ENCODE results near the gene IGF2BP2.
"Not testable (repeated sequence)": the region's sequence is repeated elsewhere in the genome, so short reads cannot be mapped to it uniquely, and the experiment has no call there.

IGF2BP2 gene

DNA sequence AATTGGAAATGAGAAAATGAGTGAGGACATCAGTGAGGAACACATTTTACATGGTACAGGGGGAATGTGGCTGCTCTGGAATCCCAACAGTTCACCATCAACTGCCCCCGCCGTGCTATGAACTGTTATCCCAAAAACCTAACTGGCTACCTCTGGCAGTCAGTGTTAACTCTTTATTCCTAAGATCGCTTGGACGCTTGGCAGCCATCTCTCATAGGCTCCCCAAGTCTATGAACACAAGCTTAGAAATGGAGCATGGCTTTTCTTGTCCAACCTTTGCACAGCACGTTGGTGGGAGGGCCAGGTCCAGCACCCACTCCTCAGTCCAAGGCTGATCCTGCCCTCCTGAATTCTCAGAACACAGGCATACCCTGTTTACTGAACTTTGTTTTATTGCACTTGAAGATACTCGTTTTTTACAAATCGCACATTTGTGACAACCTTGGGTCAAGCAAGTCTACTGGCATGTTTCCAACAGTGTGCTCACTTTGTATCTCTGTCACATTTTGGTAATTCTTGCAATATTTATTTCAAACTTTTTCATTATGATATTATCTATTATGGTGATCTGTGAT lies 185.1 kb downstream of the IGF2BP2 start:
- DNase-seq (ENCODE audit: low spot score), result no peak

DNA sequence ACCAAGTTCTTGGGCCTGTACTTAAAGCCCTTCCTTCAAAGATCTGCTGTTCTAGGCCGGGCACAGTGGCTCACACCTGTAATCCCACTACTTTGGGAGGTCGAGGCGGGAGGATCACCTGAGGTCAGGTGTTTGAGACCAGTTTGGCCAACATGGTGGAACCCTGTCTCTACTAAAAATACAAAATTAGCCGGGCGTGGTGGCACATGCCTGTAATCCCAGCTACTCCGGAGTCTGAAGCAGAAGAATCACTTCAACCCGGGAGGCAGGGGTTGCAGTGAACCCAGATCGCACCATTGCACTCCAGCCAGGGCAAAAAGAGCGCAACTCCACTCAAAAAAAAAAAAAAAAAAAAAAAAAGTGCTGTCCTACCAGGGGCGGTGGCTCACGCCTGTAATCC lies 186.2 kb downstream of the IGF2BP2 start:
- DNase-seq (ENCODE audit: low spot score), result not testable (repeated sequence)

DNA sequence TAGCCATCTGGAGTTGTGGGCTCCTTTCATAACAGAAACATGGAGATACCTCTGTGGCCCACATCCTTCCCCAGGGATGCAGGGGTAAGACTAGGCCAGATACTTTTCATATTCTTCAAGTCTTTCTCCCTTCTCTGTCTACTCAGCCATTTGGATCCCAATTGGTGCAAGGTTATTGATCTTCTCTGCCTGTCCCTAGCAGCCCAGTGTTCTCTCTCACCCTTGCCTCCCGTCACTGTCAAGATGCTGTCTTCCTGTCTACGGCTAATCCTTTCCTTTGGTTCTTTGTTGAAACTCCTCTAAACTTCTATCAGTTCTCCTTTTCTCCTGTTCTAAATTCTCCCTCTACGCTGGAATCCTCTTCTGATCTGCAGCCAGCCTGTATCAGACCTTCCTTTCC lies 187.5 kb downstream of the IGF2BP2 start:
- no peak for DNase-seq (ENCODE audit: low spot score)

DNA sequence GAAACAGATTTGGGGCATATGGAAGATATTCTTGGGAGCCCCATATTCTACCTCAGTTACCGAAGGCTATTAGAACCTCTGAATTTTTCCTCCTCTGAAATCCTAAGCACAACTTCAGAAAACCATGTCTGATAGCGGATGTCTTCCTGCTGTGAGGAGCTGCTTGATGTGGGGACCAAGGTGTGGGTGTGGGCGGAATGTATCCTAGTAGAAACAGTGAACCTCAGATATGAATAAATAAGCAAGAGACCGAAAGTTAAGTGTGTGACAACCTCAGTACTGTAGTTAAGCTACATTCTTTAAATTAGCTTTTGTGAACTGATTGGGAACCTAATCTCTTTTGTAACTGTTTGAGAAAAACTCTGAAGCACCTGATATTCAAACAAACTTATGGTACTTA lies 191.8 kb downstream of the IGF2BP2 start:
- DNase-seq (ENCODE audit: low spot score), result no peak

DNA sequence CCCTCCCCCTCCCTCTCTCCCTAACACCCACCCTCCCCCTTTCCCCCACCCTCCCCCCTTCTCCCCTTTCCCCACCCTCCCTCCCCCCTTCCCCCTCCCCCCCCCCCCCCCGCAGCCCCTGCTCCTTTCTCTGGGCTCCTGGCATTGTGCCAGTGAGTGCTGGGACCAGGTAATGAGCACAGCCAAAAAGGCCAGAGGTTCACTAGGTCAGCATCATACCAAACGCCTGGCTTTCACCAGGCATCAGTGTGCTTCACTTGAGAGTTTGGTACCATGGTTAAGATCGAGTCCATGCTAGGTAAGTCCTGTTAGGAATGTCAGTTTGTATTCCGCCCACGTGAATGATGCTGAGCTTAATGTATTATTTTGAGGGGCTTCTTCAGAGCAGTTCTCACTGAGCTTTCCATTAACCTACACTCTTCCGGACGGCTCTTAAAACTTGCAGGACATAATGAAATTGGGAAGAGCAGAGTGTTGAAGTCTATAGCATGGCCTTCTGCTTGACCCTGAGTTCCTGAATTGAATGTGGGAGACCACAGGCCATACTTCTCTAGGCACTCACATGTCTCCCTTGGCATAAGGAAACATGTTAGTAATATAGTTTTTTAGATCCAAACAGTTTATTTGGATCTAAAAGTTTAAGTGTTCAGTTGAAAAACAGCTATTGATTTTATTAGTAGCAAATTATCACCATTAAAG lies 193.2 kb downstream of the IGF2BP2 start:
- no peak for DNase-seq (ENCODE audit: low spot score)

DNA sequence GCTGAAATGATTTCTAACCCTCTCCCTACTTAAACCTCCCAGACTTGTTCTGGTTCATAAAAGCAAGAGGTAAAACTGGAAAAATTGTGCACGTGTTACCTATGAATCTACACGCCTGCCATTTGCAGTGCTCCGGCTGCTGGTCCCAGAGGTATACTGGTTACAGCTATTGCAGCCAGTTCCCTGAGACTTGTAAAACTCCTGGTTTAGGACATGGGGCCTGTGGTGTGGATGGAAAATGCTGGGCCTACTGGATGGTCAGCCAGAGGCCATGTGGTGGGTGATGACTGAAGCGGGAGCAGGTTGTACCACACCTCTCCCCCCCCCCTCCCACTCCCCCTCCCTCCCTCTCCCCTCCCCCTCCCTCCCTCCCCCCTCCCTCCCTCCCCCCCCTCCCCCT lies 193.7 kb downstream of the IGF2BP2 start:
- no peak for DNase-seq (ENCODE audit: low spot score)

DNA sequence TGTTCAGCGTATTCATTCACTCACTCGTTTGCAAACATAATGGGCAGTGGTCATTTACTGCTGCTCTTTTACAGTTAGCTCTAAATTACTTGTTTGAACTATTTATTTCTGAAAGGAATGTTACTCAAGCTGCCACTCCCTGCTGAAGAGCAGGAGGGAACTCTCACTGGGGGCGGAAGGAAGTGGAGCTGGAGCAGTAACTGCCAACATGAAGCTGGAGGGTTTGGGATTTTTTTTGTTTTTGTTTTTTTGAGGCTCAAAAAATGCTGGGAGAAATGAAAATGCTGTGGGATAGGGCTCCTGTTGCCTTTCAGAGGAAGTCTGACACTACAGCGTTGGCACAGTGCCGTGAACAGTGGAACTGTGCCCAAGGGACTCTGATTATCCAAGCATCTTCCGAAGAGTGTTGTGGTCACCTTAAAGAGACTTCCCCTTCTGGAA lies 194.6 kb downstream of the IGF2BP2 start:
- no peak for DNase-seq (ENCODE audit: low spot score)

DNA sequence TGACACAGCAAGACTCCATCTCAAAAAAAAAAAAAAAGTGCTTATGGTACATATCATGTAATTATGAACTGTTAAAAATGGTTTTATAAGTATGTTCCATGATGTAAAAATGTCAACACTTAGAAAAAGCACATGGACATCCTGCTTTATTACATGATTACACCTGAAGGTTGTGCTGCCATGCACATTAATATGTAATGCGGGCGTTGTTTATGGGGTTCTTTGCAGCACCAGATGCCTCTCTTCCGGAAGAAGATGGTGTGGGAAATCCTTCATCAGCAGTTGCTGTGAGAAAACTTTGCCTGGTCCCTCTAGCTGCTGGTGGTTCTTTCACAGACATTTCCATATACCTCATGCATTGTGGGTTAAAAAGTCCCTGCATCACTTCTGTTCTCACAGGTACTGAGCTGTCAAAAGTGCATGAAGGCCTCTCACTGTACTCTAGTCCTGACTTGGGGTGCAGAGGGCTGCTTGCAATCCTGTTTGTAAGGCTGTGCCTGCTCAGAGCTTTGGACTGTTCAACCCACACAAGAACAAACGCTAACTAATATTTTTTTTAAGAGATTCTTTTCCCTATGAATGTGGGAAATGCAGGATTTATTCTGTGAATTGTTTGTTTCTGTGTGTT lies 195.2 kb downstream of the IGF2BP2 start:
- no peak for DNase-seq (ENCODE audit: low spot score)

DNA sequence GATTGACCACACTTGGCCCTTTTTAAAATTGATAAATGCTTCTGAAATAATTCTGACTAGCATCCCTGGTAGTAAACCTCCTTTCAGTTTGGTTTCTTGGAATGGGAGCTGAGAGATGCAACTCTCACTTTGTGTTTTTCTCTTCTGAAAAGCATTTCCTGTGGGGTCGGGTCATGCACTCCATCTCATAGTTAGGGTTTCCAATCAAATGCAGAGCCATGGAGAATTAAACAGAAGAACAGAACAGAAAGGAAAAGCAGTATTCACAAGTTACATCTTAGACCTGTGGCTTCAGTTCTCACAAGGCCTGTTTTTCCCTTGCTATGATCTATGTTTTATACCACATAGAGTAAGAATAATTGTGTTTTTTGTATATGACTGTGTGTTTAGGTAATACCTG lies 199.1 kb downstream of the IGF2BP2 start:
- DNase-seq (ENCODE audit: low spot score), result no peak

DNA sequence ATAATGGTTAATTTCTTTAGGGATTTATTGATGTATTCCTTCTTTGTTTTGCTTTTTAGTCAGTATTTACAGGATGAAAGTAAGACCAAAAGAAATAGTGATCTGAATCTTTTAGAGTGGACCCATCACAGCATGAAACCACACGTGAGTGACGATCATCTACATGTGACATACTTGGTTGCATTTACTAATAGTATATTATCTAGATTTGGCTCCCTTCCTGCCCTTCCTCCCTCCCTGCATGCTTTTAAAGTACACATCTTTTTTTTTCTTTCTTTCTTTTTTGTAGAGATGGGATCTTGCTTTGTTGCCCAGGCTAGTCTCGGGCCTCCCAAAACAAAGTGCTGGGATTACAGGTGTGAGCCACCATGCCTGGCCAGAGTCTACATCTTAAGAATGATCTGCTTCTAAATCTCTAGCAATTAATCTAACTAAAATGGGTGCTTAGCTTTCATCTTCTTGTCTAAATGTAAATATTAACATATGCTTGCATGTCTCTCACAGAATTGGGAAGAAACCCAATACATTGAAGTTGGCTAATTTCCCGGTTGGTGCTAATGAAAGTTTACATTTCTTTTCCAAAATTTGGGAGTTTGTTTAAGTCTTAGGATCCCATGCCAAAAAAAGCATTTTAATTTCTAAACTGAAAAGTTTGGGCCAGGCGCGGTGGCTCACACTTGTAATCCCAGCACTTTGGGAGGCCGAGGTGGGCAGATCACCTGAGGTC lies 200.7 kb downstream of the IGF2BP2 start:
- no peak for DNase-seq (ENCODE audit: low spot score)

DNA sequence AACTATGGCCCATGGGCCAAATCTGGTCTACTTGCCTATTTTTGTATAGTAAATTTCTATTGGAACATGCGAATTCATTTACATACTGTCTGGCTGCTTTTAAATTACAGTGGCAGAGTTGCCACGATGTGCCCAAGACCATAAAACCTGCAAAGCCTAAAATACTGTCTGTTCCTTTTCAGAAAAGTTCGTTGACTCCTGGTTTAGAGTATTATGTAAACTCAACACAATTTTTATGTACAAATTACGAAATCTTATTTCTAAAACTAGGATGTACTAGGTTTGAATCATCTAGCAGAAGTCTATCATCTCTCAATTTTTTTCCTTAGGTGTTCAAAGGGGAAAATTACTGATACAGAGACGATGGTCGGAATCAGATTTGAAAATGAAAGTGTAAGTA lies 211.8 kb downstream of the IGF2BP2 start:
- no peak for DNase-seq (ENCODE audit: low spot score)

DNA sequence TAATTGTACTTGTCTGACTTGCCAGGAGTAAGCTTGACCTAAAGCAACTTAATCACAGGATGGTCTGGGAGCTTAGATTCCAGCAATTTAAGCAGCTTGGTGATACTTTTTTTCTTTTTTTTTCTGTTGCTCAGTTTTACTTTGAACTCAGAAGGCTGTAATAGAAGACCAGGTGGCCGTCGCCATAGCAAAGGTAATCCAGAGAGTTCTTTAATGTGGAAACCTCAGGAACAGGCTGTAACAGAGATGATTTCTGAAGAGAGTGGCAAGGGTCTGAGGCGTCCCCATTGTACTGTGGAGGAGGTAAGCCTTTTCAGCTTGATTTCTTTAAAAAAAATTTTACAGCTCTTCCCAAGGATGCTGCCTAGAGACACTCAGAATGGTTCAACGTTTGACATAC lies 218.6 kb downstream of the IGF2BP2 start:
- no peak for DNase-seq (ENCODE audit: low spot score)

DNA sequence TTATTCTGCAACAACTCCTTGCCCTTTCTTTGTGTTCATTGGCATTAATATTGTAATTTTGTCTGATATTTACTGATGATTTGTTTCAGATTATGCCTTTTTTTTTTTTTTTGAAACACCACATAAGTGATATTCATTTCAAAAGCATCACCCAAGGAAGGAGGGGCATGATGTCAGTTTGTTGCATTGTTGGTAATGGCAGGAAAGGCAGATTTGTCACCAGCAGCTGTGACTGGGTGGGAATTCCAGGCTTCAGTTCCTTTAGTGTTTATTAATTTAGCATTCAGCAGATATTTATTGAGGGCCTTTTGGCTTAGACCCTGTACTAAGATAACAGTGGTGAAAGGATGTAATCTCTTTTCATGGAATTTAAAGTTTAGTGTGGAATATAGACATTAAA lies 219.3 kb downstream of the IGF2BP2 start:
- no peak for DNase-seq (ENCODE audit: low spot score)

DNA sequence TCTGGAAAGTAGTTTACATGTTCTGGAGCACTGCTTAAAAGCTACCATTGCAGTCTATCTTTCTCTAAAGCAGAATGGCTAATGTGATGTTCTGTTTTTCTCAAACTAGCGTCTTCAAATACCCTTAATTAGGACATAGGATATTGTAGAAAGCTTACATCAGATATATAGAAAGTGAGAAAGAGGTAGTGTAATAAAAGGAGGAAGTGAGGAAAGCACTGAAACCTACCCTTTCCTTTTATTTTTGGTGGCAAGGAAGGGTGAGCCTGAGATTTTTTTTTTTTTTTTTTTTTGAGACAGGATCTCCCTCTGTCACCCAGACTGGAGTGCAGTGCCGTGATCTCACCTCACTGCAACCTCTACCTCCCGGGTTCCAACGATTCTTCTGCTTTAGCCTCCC lies 229.3 kb downstream of the IGF2BP2 start:
- DNase-seq (ENCODE audit: low spot score), result no peak

DNA sequence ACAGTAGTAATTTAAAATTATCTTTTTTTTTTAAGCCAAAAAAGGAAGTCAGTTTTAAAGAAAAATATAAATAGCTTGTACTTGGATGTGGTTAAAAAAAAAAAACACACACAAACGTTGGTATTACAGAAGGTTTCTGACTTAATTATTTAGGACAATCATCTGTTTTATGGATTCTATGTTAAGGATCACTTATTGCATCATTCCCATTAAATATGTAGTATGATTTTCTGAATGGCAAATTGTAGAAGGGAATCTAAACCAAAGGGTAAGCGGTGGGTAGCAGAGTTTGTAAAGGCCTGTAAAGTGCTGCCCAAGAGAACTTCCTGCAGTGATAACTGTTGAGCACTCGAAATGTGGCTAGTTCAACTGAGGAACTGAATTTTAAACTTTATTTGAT lies 230.8 kb downstream of the IGF2BP2 start:
- no peak for DNase-seq (ENCODE audit: low spot score)
